Measurements from ENCODE around the gene KAZALD1. TPM values are rescaled to one million over a fixed set of nuclear protein-coding genes. Genes with fewer than 3 reads are reported as not detected.

KAZALD1 gene
- total and polyA plus RNA-seq, 2 donors (not counting 1 experiment from before 2014, with no cell fraction given): 0.34 to 0.37 TPM

GRCh38 chr10:101070098-101070497 is 8.3 kb downstream of the KAZALD1 start:
- no peak overlapping the region for H3K4me3 ChIP-seq (ENCODE audit: control extremely low read depth in 1 of 5, extremely low read depth in 1 of 5, insufficient read depth in 1 of 5, low read depth in 2 of 5, low read length in 4 of 5)
- Mint-ChIP-seq H3K27ac (no peak overlapping the region), H3K4me3 (no peak overlapping the region), H3K4me1 (peaks cover 44% of the 10 kb centered on the region), H3K27me3 (peaks cover 18% of the 10 kb centered on the region), H3K9me3 (ENCODE audit: insufficient read depth) (no peaks in the 10 kb centered on the region)
- no peaks in the 10 kb centered on the region for H3K79me2 ChIP-seq (ENCODE audit: control insufficient read depth, insufficient read depth, low read length)
- CTCF ChIA-PET: interaction anchor here (2.4 to 16.1 kb wide), 5 partner anchors 11 to 72 kb away, joined by 17 to 306 read pairs (median 73); partner anchors contain the start of gene KAZALD1
- no peaks in the 10 kb centered on the region for H3K36me3 ChIP-seq (replicated peaks in 1 of 2; ENCODE audit: control extremely low read depth in 1 of 2, control insufficient read depth in 1 of 2, extremely low read depth in 1 of 2, insufficient read depth in 2 of 2, low read length in 1 of 2)
- peaks cover 0 to 12% (median 0%) of the 10 kb centered on the region in 3 donors for H3K9me3 ChIP-seq (ENCODE audit: control extremely low read depth in 1 of 3, control insufficient read depth in 2 of 3, insufficient read depth in 1 of 3, low read length in 2 of 3)
- no peak overlapping the region for H2AFZ ChIP-seq (ENCODE audit: insufficient read depth, low read depth, low read length, poor library complexity, severe bottlenecking)
- H3K27ac ChIP-seq (ENCODE audit: low read length in 2 of 2): no peak overlapping the region
- DNase-seq (no peak), ATAC-seq (ENCODE audit: low read depth) (no peak)
- 96% methylated on average over 2 of the region's 3 CpGs for WGBS (ENCODE audit: insufficient coverage)
- no peak overlapping the region for H3K4me2 ChIP-seq (replicated peaks; ENCODE audit: low read depth, low read length, poor library complexity, severe bottlenecking)
- peaks cover 39 to 52% of the 10 kb centered on the region in 2 donors for H3K4me1 ChIP-seq (ENCODE audit: control insufficient read depth in 2 of 2, insufficient read depth in 2 of 2, low read length in 2 of 2)
- H4K20me1 ChIP-seq (ENCODE audit: control insufficient read depth, insufficient read depth, low read length, poor library complexity, severe bottlenecking): no peaks in the 10 kb centered on the region
- intact Hi-C loops (cut with micrococcal nuclease): no loop called here
- POLR2A ChIA-PET: interaction anchor here (1.1 to 1.9 kb wide), 2 partner anchors 9 to 27 kb away, joined by 3 to 5 read pairs; partner anchors contain the start of gene KAZALD1
- H3K27me3 ChIP-seq (replicated peaks in 1 of 4; ENCODE audit: control extremely low read depth in 1 of 4, control insufficient read depth in 3 of 4, insufficient read depth in 4 of 4, low read length in 3 of 4): peaks cover 0 to 27% (median 12%) of the 10 kb centered on the region in 4 experiments
- TF ChIP-seq, protein P1, sequence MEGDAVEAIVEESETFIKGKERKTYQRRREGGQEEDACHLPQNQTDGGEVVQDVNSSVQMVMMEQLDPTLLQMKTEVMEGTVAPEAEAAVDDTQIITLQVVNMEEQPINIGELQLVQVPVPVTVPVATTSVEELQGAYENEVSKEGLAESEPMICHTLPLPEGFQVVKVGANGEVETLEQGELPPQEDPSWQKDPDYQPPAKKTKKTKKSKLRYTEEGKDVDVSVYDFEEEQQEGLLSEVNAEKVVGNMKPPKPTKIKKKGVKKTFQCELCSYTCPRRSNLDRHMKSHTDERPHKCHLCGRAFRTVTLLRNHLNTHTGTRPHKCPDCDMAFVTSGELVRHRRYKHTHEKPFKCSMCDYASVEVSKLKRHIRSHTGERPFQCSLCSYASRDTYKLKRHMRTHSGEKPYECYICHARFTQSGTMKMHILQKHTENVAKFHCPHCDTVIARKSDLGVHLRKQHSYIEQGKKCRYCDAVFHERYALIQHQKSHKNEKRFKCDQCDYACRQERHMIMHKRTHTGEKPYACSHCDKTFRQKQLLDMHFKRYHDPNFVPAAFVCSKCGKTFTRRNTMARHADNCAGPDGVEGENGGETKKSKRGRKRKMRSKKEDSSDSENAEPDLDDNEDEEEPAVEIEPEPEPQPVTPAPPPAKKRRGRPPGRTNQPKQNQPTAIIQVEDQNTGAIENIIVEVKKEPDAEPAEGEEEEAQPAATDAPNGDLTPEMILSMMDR (IDR thresholded peaks at IDR 0.05): no peak
- TF ChIP-seq EZH2 (IDR thresholded peaks at IDR 0.05; ENCODE audit: borderline replicate concordance, insufficient read depth, low read depth, low read length, poor library complexity, severe bottlenecking): no peak
- no peak overlapping the region for H3K9ac ChIP-seq (ENCODE audit: low read length)

- H3K27me3 Mint-ChIP-seq: peaks cover 21% of the 10 kb centered on the region
- H3K27me3 ChIP-seq (replicated peaks in 1 of 4; ENCODE audit: control extremely low read depth in 1 of 4, control insufficient read depth in 3 of 4, insufficient read depth in 4 of 4, low read length in 3 of 4): peaks cover 0 to 27% (median 16%) of the 10 kb centered on the region in 4 experiments
These were observed 9.6 kb downstream of the KAZALD1 start for GRCh38 chr10:101071267-101071884.

More at GRCh38 chr10:101071267-101071884, 9.6 kb downstream of the KAZALD1 start:
- Histone ChIP-seq H3K36me3 (replicated peaks in 1 of 2; ENCODE audit: control extremely low read depth in 1 of 2, control insufficient read depth in 1 of 2, extremely low read depth in 1 of 2, insufficient read depth in 2 of 2, low read length in 1 of 2) (no peaks in the 10 kb centered on the region), H2AFZ (ENCODE audit: insufficient read depth, low read depth, low read length, poor library complexity, severe bottlenecking) (no peak overlapping the region), H3K79me2 (ENCODE audit: control insufficient read depth, insufficient read depth, low read length) (no peaks in the 10 kb centered on the region), H4K20me1 (ENCODE audit: control insufficient read depth, insufficient read depth, low read length, poor library complexity, severe bottlenecking) (no peaks in the 10 kb centered on the region), H3K4me1 (ENCODE audit: control insufficient read depth in 2 of 2, insufficient read depth in 2 of 2, low read length in 2 of 2) (peaks cover 32 to 45% of the 10 kb centered on the region in 2 donors), H3K9ac (ENCODE audit: low read length) (no peak overlapping the region), H3K4me3 (ENCODE audit: control extremely low read depth in 1 of 5, extremely low read depth in 1 of 5, insufficient read depth in 1 of 5, low read depth in 2 of 5, low read length in 4 of 5) (no peak overlapping the region), H3K9me3 (ENCODE audit: control extremely low read depth in 1 of 3, control insufficient read depth in 2 of 3, insufficient read depth in 1 of 3, low read length in 2 of 3) (peaks cover 0 to 12% (median 0%) of the 10 kb centered on the region in 3 donors), H3K27ac (ENCODE audit: low read length in 2 of 2) (peak overlapping the region in 1 of 2 donors; percentile 11), H3K4me2 (replicated peaks; ENCODE audit: low read depth, low read length, poor library complexity, severe bottlenecking) (peak overlapping the region; percentile 55)
- WGBS (ENCODE audit: insufficient coverage): 0% methylated on average over 1 of the region's 6 CpGs
- ATAC-seq (ENCODE audit: low read depth) (peak; percentile 69), DNase-seq (peak; percentile 77)
- Mint-ChIP-seq H3K27ac (peak overlapping the region; percentile 85), H3K9me3 (ENCODE audit: insufficient read depth) (no peaks in the 10 kb centered on the region), H3K4me1 (peaks cover 34% of the 10 kb centered on the region), H3K4me3 (peak overlapping the region; percentile 36)
- POLR2A ChIA-PET: interaction anchor here (0.6 to 1.9 kb wide), 2 partner anchors 10 to 30 kb away, joined by 5 to 12 read pairs; partner anchors contain the start of gene KAZALD1
- intact Hi-C loops (cut with micrococcal nuclease): no loop called here
- TF ChIP-seq EZH2 (IDR thresholded peaks at IDR 0.05; ENCODE audit: borderline replicate concordance, insufficient read depth, low read depth, low read length, poor library complexity, severe bottlenecking): no peak
- TF ChIP-seq, protein P1 (IDR thresholded peaks at IDR 0.05): no peak
- CTCF ChIA-PET: interaction anchor here (0.7 to 16.1 kb wide), 12 partner anchors 8 to 838 kb away, joined by 3 to 306 read pairs (median 4); partner anchors contain the start of genes KAZALD1, PDZD7 and SFXN3

Measured in B cell (primary cell).